Duodenal mucosa (tissue), 2 donors: ENCODE results near the gene PFKFB2.

Experiments
- H3K27ac ChIP-seq: one replicate; pipeline ENCODE4 v1.7.0; 2013; ENCODE audit warnings: low read depth, low read length
- H3K27me3 ChIP-seq, 2 donors: one replicate each; pipeline ENCODE4 v1.7.0; 2013; ENCODE audit warnings: low read length in 2 of 2, control low read depth in 1 of 2; ENCODE audit not compliant: insufficient read depth in 2 of 2, control insufficient read depth in 1 of 2
- H3K36me3 ChIP-seq, 2 donors: one replicate each; pipeline ENCODE4 v1.7.0; 2013; ENCODE audit warnings: low read length in 2 of 2, control low read depth in 1 of 2; ENCODE audit not compliant: insufficient read depth in 2 of 2, control insufficient read depth in 1 of 2
- H3K4me1 ChIP-seq, 2 donors: one replicate each; pipeline ENCODE4 v1.7.0; 2013; ENCODE audit warnings: low read length in 2 of 2, control low read depth in 1 of 2; ENCODE audit not compliant: insufficient read depth in 2 of 2, control insufficient read depth in 1 of 2
- H3K4me3 ChIP-seq, 2 donors: one replicate each; pipeline ENCODE4 v1.7.0; 2013; ENCODE audit warnings: low read length in 2 of 2, low read depth in 1 of 2
- H3K9ac ChIP-seq, 2 donors: one replicate each; pipeline ENCODE4 v1.7.0; 2013; ENCODE audit warnings: low read length in 2 of 2, low read depth in 1 of 2
- H3K9me3 ChIP-seq, 2 donors: one replicate each; pipeline ENCODE4 v1.7.0; 2013; ENCODE audit warnings: low read length in 2 of 2, control low read depth in 1 of 2; ENCODE audit not compliant: control insufficient read depth in 1 of 2

The PFKFB2 gene

DNA sequence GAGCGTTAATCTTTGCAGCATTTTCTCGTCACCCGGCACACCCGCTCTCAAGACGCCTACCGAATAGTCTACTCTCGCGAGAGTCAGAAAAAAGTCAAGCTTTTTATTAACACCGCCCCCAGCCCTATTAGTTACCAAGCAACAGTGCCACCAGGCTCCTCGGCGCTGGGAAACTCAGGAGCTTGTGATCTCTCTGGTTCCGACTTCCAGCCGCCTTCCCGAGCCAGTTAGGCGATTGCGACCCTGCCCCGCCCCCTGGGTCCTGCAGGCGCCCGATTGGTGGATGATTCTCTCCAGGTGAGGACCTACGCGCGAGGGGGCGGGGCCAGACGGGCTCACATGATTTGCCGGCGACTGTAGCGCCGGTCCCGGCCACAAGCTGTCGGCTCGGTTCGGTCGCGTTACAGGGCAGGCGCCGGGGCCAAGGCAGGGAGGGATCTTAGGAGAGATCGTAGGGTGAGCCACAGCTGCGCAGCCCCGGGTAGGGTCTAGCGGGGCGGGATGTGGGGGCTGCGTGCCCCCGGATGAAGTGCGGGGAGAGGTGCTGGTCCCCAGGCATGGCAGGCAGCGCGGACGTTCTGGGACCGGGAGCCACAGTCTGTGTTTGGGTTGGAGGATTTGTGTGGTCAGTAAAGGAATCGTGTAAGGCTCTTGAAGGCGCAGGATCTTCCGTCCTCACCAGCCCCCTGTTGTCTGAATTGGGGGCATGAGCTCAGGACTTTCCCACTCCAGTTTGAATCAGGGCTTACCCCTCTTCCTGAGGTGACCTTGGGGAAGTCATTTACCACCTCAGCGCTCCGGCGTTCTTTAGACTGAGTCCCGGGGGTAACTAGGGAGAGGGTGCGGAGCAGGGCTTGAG, at the start of gene PFKFB2:
PFKFB2 (plus strand) TSS at position 365 of the 859 bp plus-strand sequence. CDS start 1,443 bp downstream, outside the sequence.
- Histone ChIP-seq H3K27ac (peak within 1 kb of the TSS; percentile 90), H3K9me3 (no peaks in the 10 kb centered on the region), H3K4me3 (peak within 1 kb of the TSS; percentile 82 to 86), H3K4me1 (peaks cover 37 to 45% of the 10 kb centered on the region in 2 donors), H3K9ac (peak within 1 kb of the TSS; percentile 85 to 99), H3K27me3 (no peaks in the 10 kb centered on the region), H3K36me3 (peaks cover 12 to 15% of the 10 kb centered on the region in 2 donors)

GRCh38 chr1:207004931-207005830, 47.9 kb upstream of the PFKFB2 start:
- Histone ChIP-seq H3K4me3 (peak overlapping the region; percentile 7 to 40), H3K9ac (peak overlapping the region; percentile 42 to 48), H3K9me3 (no peaks in the 10 kb centered on the region), H3K36me3 (no peaks in the 10 kb centered on the region), H3K4me1 (peaks cover 68 to 78% of the 10 kb centered on the region in 2 donors), H3K27me3 (no peaks in the 10 kb centered on the region), H3K27ac (peak overlapping the region; percentile 67)

GRCh38 chr1:207006083-207006482, 47.0 kb upstream of the PFKFB2 start:
- Histone ChIP-seq H3K9me3 (no peaks in the 10 kb centered on the region), H3K27me3 (no peaks in the 10 kb centered on the region), H3K9ac (peak overlapping the region; percentile 21 to 42), H3K27ac (peak overlapping the region; percentile 67), H3K4me1 (peaks cover 72 to 87% of the 10 kb centered on the region in 2 donors), H3K36me3 (no peaks in the 10 kb centered on the region), H3K4me3 (no peak overlapping the region)

GRCh38 chr1:207006914-207007313, 46.2 kb upstream of the PFKFB2 start:
- Histone ChIP-seq H3K4me3 (no peak overlapping the region), H3K27ac (peak overlapping the region; percentile 13), H3K9ac (no peak overlapping the region), H3K4me1 (peaks cover 67 to 81% of the 10 kb centered on the region in 2 donors), H3K9me3 (no peaks in the 10 kb centered on the region), H3K36me3 (no peaks in the 10 kb centered on the region), H3K27me3 (no peaks in the 10 kb centered on the region)

GRCh38 chr1:207007352-207008033, 45.6 kb upstream of the PFKFB2 start:
- Histone ChIP-seq H3K36me3 (no peaks in the 10 kb centered on the region), H3K9ac (no peak overlapping the region), H3K4me3 (no peak overlapping the region), H3K9me3 (no peaks in the 10 kb centered on the region), H3K27ac (peak overlapping the region; percentile 13), H3K4me1 (peaks cover 62 to 76% of the 10 kb centered on the region in 2 donors), H3K27me3 (no peaks in the 10 kb centered on the region)

GRCh38 chr1:207009182-207009850, 43.8 kb upstream of the PFKFB2 start:
- Histone ChIP-seq H3K27me3 (no peaks in the 10 kb centered on the region), H3K9ac (peak overlapping the region in 1 of 2 donors; percentile 16), H3K4me3 (no peak overlapping the region), H3K27ac (peak overlapping the region; percentile 62), H3K36me3 (no peaks in the 10 kb centered on the region), H3K4me1 (peaks cover 51 to 66% of the 10 kb centered on the region in 2 donors), H3K9me3 (no peaks in the 10 kb centered on the region)

DNA sequence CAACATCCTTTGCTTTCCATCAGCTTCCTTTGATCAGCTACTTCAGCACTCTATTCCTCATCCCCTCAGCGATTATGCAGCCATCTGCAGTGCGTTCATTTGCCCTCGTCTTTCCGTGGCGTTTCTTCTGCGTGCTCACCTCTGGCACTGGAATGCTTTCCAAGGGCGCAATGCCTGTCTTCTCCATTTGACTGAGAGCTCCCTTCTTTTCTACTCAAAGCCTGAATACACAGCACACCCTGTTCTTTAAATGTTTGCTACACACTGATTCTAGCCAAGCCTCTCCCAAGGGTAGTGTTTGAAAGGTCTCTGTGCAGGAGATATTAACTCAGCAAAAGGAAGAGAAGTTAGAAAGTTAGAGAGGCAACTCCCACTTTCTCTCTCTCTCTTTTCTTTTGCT, 43.1 kb upstream of the PFKFB2 start:
- H3K36me3 ChIP-seq = no peaks in the 10 kb centered on the region
- H3K9ac ChIP-seq = peak overlapping the region in 1 of 2 donors; percentile 16
- no peaks in the 10 kb centered on the region for H3K27me3 ChIP-seq
- H3K9me3 ChIP-seq = no peaks in the 10 kb centered on the region
- peak overlapping the region; percentile 28 for H3K27ac ChIP-seq
- no peak overlapping the region for H3K4me3 ChIP-seq
- H3K4me1 ChIP-seq = peaks cover 45 to 60% of the 10 kb centered on the region in 2 donors

GRCh38 chr1:207010726-207011125, 42.3 kb upstream of the PFKFB2 start:
- no peak overlapping the region for H3K9ac ChIP-seq
- H3K9me3 ChIP-seq = no peaks in the 10 kb centered on the region
- no peak overlapping the region for H3K4me3 ChIP-seq
- H3K4me1 ChIP-seq = peaks cover 39 to 52% of the 10 kb centered on the region in 2 donors
- H3K27ac ChIP-seq = no peak overlapping the region
- no peaks in the 10 kb centered on the region for H3K36me3 ChIP-seq
- H3K27me3 ChIP-seq = no peaks in the 10 kb centered on the region

DNA sequence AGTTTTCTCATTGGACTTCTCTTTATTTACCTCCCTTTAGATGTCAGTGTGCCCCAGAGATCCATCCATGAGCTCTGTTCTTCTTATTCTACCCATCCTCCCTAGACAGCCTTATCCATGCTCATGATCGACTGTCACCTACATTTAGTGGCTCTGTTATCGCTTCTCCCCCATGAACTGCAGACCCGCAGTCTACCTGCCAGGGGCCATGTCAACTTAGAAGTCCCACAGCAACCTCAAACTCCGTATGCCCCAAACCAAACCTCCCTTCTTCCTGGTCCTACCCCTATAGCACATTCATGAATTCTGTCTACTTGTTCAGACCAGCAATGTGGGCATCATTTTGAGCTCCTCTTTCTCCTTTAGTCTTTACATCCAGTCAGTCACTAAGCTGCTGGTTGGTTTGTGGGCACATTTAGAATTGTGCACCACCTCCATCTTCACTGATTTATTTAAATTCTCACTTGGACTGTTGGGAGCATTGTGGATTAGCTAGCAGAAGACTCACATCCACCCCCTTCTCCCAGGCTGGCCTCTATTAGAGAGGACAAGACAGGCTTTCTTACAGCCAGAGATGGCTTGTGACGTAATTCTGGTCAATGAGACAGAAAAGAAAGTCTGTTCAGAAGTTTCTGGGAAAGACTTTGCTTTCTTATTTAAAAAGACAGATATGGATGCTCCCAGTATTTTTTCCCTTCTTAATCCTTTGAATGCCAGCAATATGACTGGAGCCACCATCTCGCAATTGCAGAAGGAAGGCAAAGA, 39.6 kb upstream of the PFKFB2 start:
- Histone ChIP-seq H3K27me3 (no peaks in the 10 kb centered on the region), H3K36me3 (no peaks in the 10 kb centered on the region), H3K9ac (no peak overlapping the region), H3K27ac (no peak overlapping the region), H3K4me1 (peaks cover 20 to 34% of the 10 kb centered on the region in 2 donors), H3K9me3 (no peaks in the 10 kb centered on the region), H3K4me3 (no peak overlapping the region)
